GM19099 (cell line): ENCODE measurements around the gene HS6ST3.

Experiments used
- POLR2A ChIP-seq: IDR thresholded peaks from 3 replicates; pipeline ENCODE4 v1.6.1; 2011; ENCODE audit warnings: low read depth; ENCODE audit not compliant: insufficient read length; ENCODE audit errors: extremely low read depth

The HS6ST3 gene

DNA sequence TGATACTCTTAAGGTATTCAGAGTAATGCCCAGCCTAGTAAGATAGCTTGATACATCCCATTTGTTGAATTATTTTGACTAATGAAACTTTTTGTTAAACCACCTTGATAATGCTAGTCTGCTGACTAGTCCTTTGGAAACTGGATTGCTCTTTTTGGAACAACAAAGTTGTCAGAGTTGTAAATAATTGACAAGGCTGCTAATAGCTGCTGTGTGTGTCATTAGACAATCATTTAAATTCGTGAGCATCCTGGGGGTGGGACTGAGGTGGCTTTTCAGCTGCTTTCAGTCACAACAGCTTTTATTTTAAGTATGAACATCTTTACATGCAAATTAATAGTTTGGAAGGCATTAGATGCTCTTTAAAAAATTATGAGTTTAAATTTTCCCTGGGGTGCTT is 153.5 kb downstream of the HS6ST3 start:
- no peak for TF ChIP-seq POLR2A

DNA sequence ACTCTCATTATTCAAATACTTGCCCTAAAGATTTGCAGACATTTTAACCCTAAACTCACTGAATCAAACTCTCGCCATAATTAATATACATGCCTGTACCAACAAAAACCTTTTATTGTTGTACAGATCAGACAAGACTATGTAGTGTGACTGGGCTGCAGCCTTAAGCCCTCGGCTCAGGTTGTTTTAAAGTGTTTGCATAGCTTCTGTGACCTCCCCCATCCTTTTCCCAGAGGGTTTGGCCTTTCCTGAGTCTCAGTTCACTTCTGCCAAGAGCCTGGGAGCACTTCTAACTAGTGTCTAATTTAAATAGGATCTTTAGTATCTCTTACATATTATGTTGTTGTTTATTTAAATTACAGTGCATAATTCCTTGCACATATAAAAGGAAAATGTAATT is 158.2 kb downstream of the HS6ST3 start:
- no peak for TF ChIP-seq POLR2A

GRCh38 chr13:96248996-96249395 is 159.1 kb downstream of the HS6ST3 start:
- TF ChIP-seq POLR2A: no peak

DNA sequence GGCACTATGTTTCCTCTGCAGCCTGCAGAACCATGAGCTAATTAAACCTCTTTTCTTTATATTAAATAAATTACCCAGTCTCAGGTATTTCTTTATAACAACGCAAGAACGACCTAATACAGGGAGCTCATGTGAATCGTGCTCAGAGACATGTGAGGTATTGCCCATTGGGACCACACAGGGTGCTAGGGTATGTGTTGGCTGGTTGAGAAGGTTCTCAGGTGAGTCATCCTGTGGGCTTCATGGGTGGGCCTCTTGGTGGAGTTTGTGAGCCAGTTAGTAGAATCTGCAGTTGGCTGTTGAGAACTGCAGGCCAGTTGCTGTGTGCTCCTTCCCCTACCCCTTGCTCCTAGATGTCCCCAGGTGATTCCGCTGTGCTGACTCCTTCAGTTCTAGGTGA is 163.0 kb downstream of the HS6ST3 start:
- TF ChIP-seq POLR2A: no peak

GRCh38 chr13:96273196-96273595 is 183.3 kb downstream of the HS6ST3 start:
- TF ChIP-seq POLR2A: no peak

DNA sequence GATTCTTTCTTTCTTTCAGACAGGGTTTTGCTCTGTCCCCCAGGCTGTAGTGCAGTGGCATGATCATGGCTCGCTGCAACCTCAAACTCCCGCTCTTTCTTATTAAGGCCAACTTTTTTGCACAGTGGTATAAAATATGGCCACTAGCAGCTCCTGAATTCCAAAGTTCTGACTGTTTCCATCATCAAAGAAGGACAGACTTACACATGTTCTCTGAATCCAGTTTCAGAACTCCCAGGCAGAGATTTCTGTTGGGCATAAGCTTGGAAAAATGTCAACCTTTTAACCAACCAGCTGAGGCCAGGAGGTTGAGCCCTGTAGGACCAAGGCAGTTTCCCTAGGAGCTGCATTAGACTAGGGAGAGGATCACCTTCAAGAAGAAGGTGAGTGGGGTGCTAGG is 184.1 kb downstream of the HS6ST3 start:
- TF ChIP-seq POLR2A: no peak

- no peak for TF ChIP-seq POLR2A
These were observed 190.0 kb downstream of the HS6ST3 start for GRCh38 chr13:96279904-96280303.

GRCh38 chr13:96284971-96285370 is 195.1 kb downstream of the HS6ST3 start:
- no peak for TF ChIP-seq POLR2A

DNA sequence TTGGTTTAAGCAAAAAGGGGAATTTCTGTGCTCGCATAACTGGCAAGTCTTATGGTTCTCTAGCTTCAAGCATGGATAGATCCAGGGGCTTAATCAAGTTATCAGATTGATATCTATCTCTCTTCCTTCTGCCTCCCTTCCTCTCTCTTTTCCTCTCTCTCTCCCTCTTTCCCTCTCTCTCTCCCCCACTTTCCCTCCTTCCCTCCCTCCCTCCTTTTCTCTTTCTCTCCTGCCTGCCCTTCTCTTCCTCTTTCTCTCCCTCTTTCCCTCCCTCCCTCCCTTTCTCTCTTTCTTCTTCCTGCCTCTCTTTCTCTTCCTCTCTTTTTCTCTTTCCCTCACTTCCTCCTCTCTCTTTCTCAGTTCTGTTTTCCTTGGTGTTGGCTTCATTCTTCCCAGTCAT is 195.8 kb downstream of the HS6ST3 start:
- no peak for TF ChIP-seq POLR2A

- no peak for TF ChIP-seq POLR2A
These were observed 205.3 kb downstream of the HS6ST3 start for GRCh38 chr13:96294930-96295881.

- no peak for TF ChIP-seq POLR2A
These were observed 207.5 kb downstream of the HS6ST3 start for GRCh38 chr13:96297360-96297759.

GRCh38 chr13:96299235-96299634 is 209.3 kb downstream of the HS6ST3 start:
- TF ChIP-seq POLR2A: no peak

- no peak for TF ChIP-seq POLR2A
These were observed 218.7 kb downstream of the HS6ST3 start for GRCh38 chr13:96308568-96308967.

- no peak for TF ChIP-seq POLR2A
These were observed 225.1 kb downstream of the HS6ST3 start for GRCh38 chr13:96314974-96315373.

DNA sequence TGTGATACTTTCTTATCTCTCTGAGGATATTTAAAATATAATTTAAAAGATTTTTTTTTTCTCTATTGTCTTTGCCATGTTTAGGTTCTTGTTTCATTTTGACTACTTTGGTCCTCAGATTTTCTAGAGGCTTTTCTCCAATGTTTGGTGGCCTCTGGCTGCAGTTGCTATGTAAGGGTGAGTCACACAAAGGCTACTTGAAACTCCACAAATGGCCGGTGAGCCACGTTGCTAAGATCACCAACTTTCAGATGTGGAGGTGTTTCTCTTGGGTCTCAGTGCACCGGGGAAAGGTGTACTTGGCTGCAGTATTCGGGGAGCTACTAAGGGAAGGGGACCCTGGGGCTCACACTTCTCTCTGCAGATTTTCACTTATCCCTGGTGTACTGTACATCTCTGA is 248.1 kb downstream of the HS6ST3 start:
- no peak for TF ChIP-seq POLR2A

- TF ChIP-seq POLR2A: no peak
These were observed 252.4 kb downstream of the HS6ST3 start for GRCh38 chr13:96342286-96342685.
